Adrenal gland (tissue), 12 donors: ENCODE data around the gene TRIP11. TPM values are rescaled to one million over a fixed set of nuclear protein-coding genes. Genes with fewer than 3 reads are reported as not detected.

ENCODE experiments used
- DNase-seq, 7 donors: peaks; one replicate each; pipeline ENCODE4 v3.0.0-alpha.2; 2019 to 2020
- H3K27ac ChIP-seq, 5 donors: fragments of 200-600 bp; sonication (generic) in 4 of 5; 1 replicate in 3 of 5; 2 replicates in 2 of 5; pipeline versions ENCODE4 v1.5.1 to v1.8.0; 2016 to 2020; ENCODE audit warnings: mild to moderate bottlenecking in 1 of 5
- H3K27me3 ChIP-seq: fragments of 200-600 bp; 2 replicates; pipeline ENCODE4 v1.8.0; 2021
- H3K36me3 ChIP-seq, 2 donors: fragments of 200-600 bp; replicated peaks in 1 of 2; 1 replicate in 1 of 2; 2 replicates in 1 of 2; pipeline versions ENCODE4 v1.5.1 to v1.8.0; 2018 to 2022
- H3K4me1 ChIP-seq, 2 donors: fragments of 200-600 bp; replicated peaks in 1 of 2; 1 replicate in 1 of 2; 2 replicates in 1 of 2; pipeline versions ENCODE4 v1.5.1 to v1.8.0; 2018 to 2021
- H3K4me3 ChIP-seq, 4 donors: fragments of 200-600 bp; sonication (generic) in 3 of 4; one replicate each; pipeline ENCODE4 v1.5.1; 2016 to 2018
- H3K9me3 ChIP-seq, 3 donors: fragments of 200-600 bp; sonication (generic) in 1 of 3; replicated peaks in 1 of 3; 1 replicate in 2 of 3; 2 replicates in 1 of 3; pipeline versions ENCODE4 v1.5.1 to v1.8.0; 2016 to 2021
- CTCF ChIP-seq, 6 experiments: fragments of 450-650 bp in 4 of 6; fragments of 200-600 bp in 2 of 6; sonication (generic) in 1 of 6; IDR thresholded peaks; 1 replicate in 5 of 6; 2 replicates in 1 of 6; pipeline versions ENCODE4 v1.5.1 to v1.8.0; 2016 to 2021; ENCODE audit warnings: antibody characterized with exemption in 6 of 6, mild to moderate bottlenecking in 2 of 6, moderate library complexity in 1 of 6
- POLR2A ChIP-seq, 2 donors: fragments of 450-650 bp; IDR thresholded peaks; one replicate each; pipeline ENCODE4 v1.6.1; 2017; ENCODE audit warnings: antibody characterized with exemption in 2 of 2, mild to moderate bottlenecking in 2 of 2, moderate library complexity in 1 of 2
- WGBS, 4 donors: extraction: QIAGEN DNeasy Blood & Tissue Kit in 2 of 4; methylation state at CpG; one replicate each; pipeline versions ENCODE4 v1.1.5 to v1.1.7; 2013 to 2017; 5-methylcytosine and 5-hydroxymethylcytosine counted together
- intact Hi-C, 2 donors: fragments of 100-400 bp; cut with DNase I; formaldehyde crosslinking; loops; one replicate each; pipeline versions ENCODE4 v1.14.1 to v1.15.0; 2022 to 2023
- polyA plus RNA-seq, 3 donors: library from polyadenylated mRNA; stranded (reverse); fragments of 200-250 nt in 2 of 3; fragments of 350-450 nt in 1 of 3; fragmentation: Illumina TruSeq in 1 of 3; extraction: RNeasy Lipid Tissue Mini Kit (QIAGEN cat#74804) in 1 of 3; gene quantifications; one replicate each; pipeline ENCODE4 v1.2.3, GENCODE V29; 2013 to 2014
- total RNA-seq, 9 donors: library from RNA; depleted of rRNA in 4 of 9; stranded (reverse); fragments of >200 nt in 4 of 9; fragments of 120-200 nt in 1 of 9; fragmentation: NEBNext Ultra II Directional in 1 of 9; extraction: Animal tissue kit (Norgen Biotek cat#: 25700) in 1 of 9; gene quantifications; one replicate each; pipeline versions ENCODE4 v1.1.0 to v1.2.4, GENCODE V29; 2013 to 2023
- donor health status: healthy with polysubstance abuse.
- donor health status: Bipolar disorder and iron deficiency.
- donor health status: DM: yes; HTN: yes; CAD: no.
- donor health status: DM: no; HTN: no; CAD: no.
- donor health status: DM: no; HTN: no; CAD: no.
- donor health status: DM: yes; HTN: yes; CAD: no.

Gene TRIP11
- total and polyA plus RNA-seq, 12 donors: 3.6 to 67.4 (median 34.7) TPM

- Histone ChIP-seq H3K9me3 (no peaks in the 10 kb centered on the region), H3K4me1 (peaks cover 0 to 5% of the 10 kb centered on the region in 2 donors), H3K4me3 (no peak overlapping the region), H3K36me3 (peaks cover 0 to under 1% of the 10 kb centered on the region in 2 donors), H3K27me3 (no peaks in the 10 kb centered on the region), H3K27ac (no peak overlapping the region)
- intact Hi-C loops: no loop called here
- TF ChIP-seq CTCF (IDR thresholded peaks at IDR 0.05) (no peak), POLR2A (IDR thresholded peaks at IDR 0.05) (no peak)
- WGBS, 4 donors: 63 to 69% (median 67%) methylated on average over 6 of the region's 6 CpGs
- DNase-seq: no peak
Observed at GRCh38 chr14:91998667-91999570, 40.9 kb downstream of the TRIP11 start.

- Histone ChIP-seq H3K27ac (no peak overlapping the region), H3K4me1 (peaks cover 0 to 5% of the 10 kb centered on the region in 2 donors), H3K27me3 (no peaks in the 10 kb centered on the region), H3K9me3 (no peaks in the 10 kb centered on the region), H3K36me3 (peaks cover 0 to 12% of the 10 kb centered on the region in 2 donors), H3K4me3 (no peak overlapping the region)
- intact Hi-C loops: no loop called here
- no peak for DNase-seq
- TF ChIP-seq CTCF (IDR thresholded peaks at IDR 0.05): no peak
- TF ChIP-seq POLR2A (IDR thresholded peaks at IDR 0.05): no peak
Observed at GRCh38 chr14:91997492-91997891, 42.4 kb downstream of the TRIP11 start.

- TF ChIP-seq POLR2A (IDR thresholded peaks at IDR 0.05) (no peak), CTCF (IDR thresholded peaks at IDR 0.05) (peak; percentile 36 to 67 (median 52))
- peaks cover 0 to 5% of the 10 kb centered on the region in 2 donors for H3K4me1 ChIP-seq
- no peaks in the 10 kb centered on the region for H3K27me3 ChIP-seq
- H3K4me3 ChIP-seq: no peak overlapping the region
- DNase-seq: no peak
- H3K36me3 ChIP-seq: peaks cover 0 to 18% of the 10 kb centered on the region in 2 donors
- H3K27ac ChIP-seq: no peak overlapping the region
- 32 to 39% (median 37%) methylated on average over 2 of the region's 2 CpGs for WGBS, 4 donors
- no peaks in the 10 kb centered on the region for H3K9me3 ChIP-seq
- intact Hi-C loops: no loop called here
Observed at GRCh38 chr14:91996948-91997371, 42.9 kb downstream of the TRIP11 start.

GRCh38 chr14:91987192-91987591, 52.7 kb downstream of the TRIP11 start:
- WGBS, 4 donors: 80 to 91% (median 87%) methylated on average over 3 of the region's 3 CpGs
- peak in 1 of 7 donors; percentile 10 for DNase-seq
- Histone ChIP-seq H3K36me3 (peaks cover 0 to 26% of the 10 kb centered on the region in 2 donors), H3K4me3 (no peak overlapping the region), H3K27me3 (no peaks in the 10 kb centered on the region), H3K4me1 (peaks cover 6 to 28% of the 10 kb centered on the region in 2 donors), H3K9me3 (no peaks in the 10 kb centered on the region), H3K27ac (no peak overlapping the region)
- TF ChIP-seq POLR2A (IDR thresholded peaks at IDR 0.05): no peak
- no peak for TF ChIP-seq CTCF (IDR thresholded peaks at IDR 0.05)
- intact Hi-C loops: no loop called here
